Effector memory CD8-positive, alpha-beta T cell (primary cell): ENCODE measurements around the gene ZNHIT1.
"Not testable (repeated sequence)": the region's sequence is repeated elsewhere in the genome, so short reads cannot be mapped to it uniquely, and the experiment has no call there.

Source experiments
- ATAC-seq: fragments of 150-1000 bp; cut with Tn5 transposase; replicated peaks from 2 replicates; pipeline ENCODE4 v1.10.0; 2021; ENCODE audit warnings: mild to moderate bottlenecking, moderate library complexity
- DNase-seq, 3 experiments: peaks; one replicate each; pipeline ENCODE4 v3.0.0; 2021
- H3K27ac Mint-ChIP-seq, 2 donors: one replicate each; pipeline ENCODE4 v1.8.0; 2022; ENCODE audit warnings: mild to moderate bottlenecking in 2 of 2, mixed read lengths in 2 of 2, moderate library complexity in 2 of 2
- H3K27me3 Mint-ChIP-seq, 2 donors: one replicate each; pipeline ENCODE4 v1.8.0; 2022; ENCODE audit warnings: mixed read lengths in 2 of 2
- H3K36me3 Mint-ChIP-seq: one replicate; pipeline ENCODE4 v1.8.0; 2022; ENCODE audit warnings: mild to moderate bottlenecking, moderate library complexity, mixed read lengths; ENCODE audit not compliant: insufficient read depth
- H3K4me1 Mint-ChIP-seq, 2 donors: one replicate each; pipeline ENCODE4 v1.8.0; 2022; ENCODE audit warnings: low read depth in 2 of 2, mixed read lengths in 2 of 2
- H3K4me3 Mint-ChIP-seq, 2 donors: one replicate each; pipeline ENCODE4 v1.8.0; 2022; ENCODE audit warnings: mild to moderate bottlenecking in 2 of 2, mixed read lengths in 2 of 2, moderate library complexity in 2 of 2
- H3K9me3 Mint-ChIP-seq, 2 donors: one replicate each; pipeline ENCODE4 v1.8.0; 2022; ENCODE audit warnings: mixed read lengths in 2 of 2

Gene ZNHIT1

DNA sequence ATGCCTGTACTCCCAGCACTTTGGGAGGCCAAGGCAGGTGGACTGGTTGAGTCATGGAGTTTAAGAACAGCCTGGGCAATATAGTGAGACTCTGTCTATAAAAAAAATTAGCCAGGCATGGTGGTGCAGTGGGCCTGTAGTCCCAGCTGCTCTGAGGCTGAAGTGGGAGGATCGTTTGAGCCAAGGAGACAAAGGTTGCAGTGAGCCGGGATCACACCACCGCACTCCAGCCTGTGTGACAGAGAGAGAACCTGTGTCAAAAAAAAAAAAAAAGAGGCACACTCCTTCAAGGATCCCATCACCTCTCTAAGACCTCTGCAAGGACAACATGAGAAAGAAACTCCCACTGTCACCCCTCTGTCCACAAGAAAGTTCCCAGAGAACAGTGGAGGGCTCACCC is 42.3 kb upstream of the ZNHIT1 start:
- Mint-ChIP-seq H3K27me3 (peaks cover 84 to 100% of the 10 kb centered on the region in 2 donors), H3K27ac (no peak overlapping the region), H3K4me1 (peaks cover 29 to 32% of the 10 kb centered on the region in 2 donors), H3K9me3 (no peaks in the 10 kb centered on the region), H3K4me3 (no peak overlapping the region), H3K36me3 (peaks cover 14% of the 10 kb centered on the region)
- ATAC-seq (no peak), DNase-seq (no peak)

DNA sequence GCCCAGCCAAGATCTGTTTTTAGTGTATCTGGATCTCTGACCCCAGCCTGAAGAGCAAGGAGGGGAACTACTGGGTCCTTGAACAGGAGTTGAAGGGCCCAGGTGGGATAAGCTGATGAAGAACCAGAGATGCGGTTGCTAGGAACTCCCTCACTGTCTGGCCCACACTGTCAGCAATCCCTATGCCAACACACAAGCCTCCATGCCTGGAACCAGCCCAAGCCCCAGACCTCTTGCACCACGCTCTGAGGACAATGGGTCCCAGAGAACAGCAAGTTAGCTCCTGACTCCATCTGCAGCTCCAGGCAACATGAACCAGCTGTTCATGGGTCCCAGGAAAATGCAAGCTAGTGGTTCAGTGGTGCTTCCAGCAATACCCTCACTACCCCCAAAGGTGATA is 40.3 kb upstream of the ZNHIT1 start:
- ATAC-seq = no peak
- DNase-seq = no peak
- H3K4me1 Mint-ChIP-seq = peaks cover 16 to 19% of the 10 kb centered on the region in 2 donors
- H3K4me3 Mint-ChIP-seq = no peak overlapping the region
- no peak overlapping the region for H3K27ac Mint-ChIP-seq
- H3K36me3 Mint-ChIP-seq = peaks cover 8% of the 10 kb centered on the region
- H3K27me3 Mint-ChIP-seq = peaks cover 82 to 97% of the 10 kb centered on the region in 2 donors
- H3K9me3 Mint-ChIP-seq = no peaks in the 10 kb centered on the region

DNA sequence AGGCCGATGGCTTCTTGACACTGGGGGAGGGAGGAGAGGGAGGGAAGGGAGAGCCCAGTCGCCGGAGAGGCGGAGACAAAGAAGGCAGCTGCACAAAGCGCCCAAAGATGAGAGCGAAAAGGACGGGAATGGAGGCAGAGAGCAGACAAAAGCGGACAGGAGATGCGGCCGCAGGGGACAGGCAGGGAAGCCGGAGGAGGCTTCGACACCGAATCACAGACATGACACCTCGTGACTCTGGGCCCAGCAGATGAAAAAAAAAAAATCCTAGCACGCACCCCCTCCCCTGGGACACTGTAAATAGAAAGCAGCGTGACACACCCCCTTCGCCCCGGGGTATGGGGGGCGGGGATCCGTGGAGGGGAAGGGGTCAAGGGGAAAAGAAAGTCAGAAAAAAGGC is 38.8 kb upstream of the ZNHIT1 start:
- DNase-seq (no peak), ATAC-seq (no peak)
- H3K4me1 Mint-ChIP-seq = peaks cover 9 to 11% of the 10 kb centered on the region in 2 donors
- peaks cover 5% of the 10 kb centered on the region for H3K36me3 Mint-ChIP-seq
- peak overlapping the region; percentile 44 to 53 for H3K4me3 Mint-ChIP-seq
- no peaks in the 10 kb centered on the region for H3K9me3 Mint-ChIP-seq
- peaks cover 74 to 87% of the 10 kb centered on the region in 2 donors for H3K27me3 Mint-ChIP-seq
- no peak overlapping the region for H3K27ac Mint-ChIP-seq

DNA sequence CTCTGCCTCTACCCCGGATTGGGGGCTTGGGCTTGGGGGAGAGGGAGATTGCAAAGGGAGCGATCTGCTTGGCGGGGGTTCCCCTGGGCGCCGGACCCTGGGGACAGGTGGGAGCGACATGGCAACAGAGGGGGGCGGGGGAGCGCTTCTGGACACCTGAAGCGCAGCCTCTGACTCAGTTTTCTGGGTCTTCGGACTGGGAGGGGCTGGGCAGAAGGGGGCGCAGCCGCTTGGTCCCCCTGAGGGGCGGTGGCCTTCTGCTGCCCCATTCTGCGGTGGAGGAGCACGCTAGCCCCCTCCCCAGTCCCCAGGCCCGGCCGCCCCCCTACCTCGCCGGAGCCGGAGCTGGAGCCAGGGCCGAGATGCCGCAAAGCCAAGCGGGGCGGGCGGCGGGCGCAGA is 38.3 kb upstream of the ZNHIT1 start:
- peaks cover 3% of the 10 kb centered on the region for H3K36me3 Mint-ChIP-seq
- DNase-seq (no peak), ATAC-seq (no peak)
- peaks cover 5 to 8% of the 10 kb centered on the region in 2 donors for H3K4me1 Mint-ChIP-seq
- H3K4me3 Mint-ChIP-seq = peak overlapping the region in 1 of 2 donors; percentile 53
- no peaks in the 10 kb centered on the region for H3K9me3 Mint-ChIP-seq
- peaks cover 72 to 86% of the 10 kb centered on the region in 2 donors for H3K27me3 Mint-ChIP-seq
- H3K27ac Mint-ChIP-seq = no peak overlapping the region

DNA sequence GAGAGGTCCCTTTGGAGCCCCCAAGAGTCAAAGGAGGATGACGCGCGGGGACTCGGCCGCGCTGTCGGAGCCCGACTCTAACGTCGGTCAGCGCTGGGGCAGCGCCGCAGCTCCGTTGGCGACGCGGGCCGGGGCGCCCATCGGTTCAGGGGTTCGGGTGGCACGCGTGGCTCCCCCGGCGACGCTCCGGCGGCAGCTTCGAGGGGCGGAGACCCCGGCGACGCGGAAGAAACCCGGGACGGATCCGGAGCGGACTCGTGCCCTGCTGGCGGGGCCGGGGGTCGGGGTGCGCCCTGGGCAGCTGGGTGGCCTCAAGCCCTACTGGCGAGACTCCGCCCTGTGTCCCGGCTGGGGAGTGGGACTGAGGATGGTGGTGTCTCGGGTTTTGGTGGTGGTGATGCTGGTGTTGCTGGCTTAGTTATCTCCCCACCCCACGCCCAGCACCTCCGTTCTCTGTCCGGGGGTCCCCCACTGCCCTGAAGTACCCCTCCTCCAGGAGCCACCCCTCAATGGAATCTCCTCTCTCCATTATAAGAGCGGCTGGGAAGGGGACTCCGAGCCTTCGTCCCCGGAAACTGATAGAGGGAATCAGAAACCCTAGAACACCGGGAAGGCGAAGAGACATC is 37.7 kb upstream of the ZNHIT1 start, which contains the start of gene NAT16:
NAT16 (minus strand) TSS at position 164 of the 626 bp plus-strand sequence. CDS start 5,486 bp downstream, outside the sequence.
- H3K9me3 Mint-ChIP-seq = no peaks in the 10 kb centered on the region
- H3K36me3 Mint-ChIP-seq = peaks cover 3% of the 10 kb centered on the region
- H3K4me3 Mint-ChIP-seq = peak within 1 kb of the TSS; percentile 44 to 53
- no peak within 1 kb of the TSS for H3K27ac Mint-ChIP-seq
- no peak for DNase-seq
- no peak for ATAC-seq
- H3K27me3 Mint-ChIP-seq = peaks cover 69 to 86% of the 10 kb centered on the region in 2 donors
- H3K4me1 Mint-ChIP-seq = peaks cover 5 to 8% of the 10 kb centered on the region in 2 donors

DNA sequence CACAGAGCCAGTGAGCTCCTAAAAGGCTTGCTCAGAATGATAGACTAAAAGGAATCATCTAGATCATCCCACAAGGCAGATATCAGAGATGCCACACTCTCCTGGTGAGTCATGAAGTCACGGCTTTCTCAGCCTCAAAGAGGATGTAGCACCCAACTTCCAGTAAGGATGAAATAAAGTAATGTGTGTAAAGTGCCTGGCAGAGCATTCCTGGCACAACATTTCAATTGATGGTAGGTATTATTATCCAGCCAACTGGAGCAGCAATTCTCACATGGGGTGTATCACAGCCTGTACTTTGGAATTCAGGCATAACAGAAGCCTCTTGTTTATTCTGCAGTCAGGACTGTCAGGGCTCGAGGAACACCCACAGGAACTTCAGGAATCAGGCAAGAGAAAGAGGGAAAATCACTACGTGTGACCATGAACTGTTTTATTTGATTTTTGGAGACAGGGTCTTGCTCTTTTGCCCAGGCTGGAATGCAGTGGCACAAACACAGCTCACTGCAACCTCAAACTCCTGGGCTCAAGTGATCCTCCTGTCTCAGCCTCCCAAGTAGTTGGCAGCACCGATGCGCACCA is 32.6 kb upstream of the ZNHIT1 start:
- ATAC-seq (no peak), DNase-seq (no peak)
- H3K9me3 Mint-ChIP-seq = no peaks in the 10 kb centered on the region
- H3K36me3 Mint-ChIP-seq = peaks cover 3% of the 10 kb centered on the region
- H3K4me3 Mint-ChIP-seq = no peak overlapping the region
- no peak overlapping the region for H3K27ac Mint-ChIP-seq
- peaks cover 0 to 6% of the 10 kb centered on the region in 2 donors for H3K4me1 Mint-ChIP-seq
- H3K27me3 Mint-ChIP-seq = peaks cover 31 to 55% of the 10 kb centered on the region in 2 donors

DNA sequence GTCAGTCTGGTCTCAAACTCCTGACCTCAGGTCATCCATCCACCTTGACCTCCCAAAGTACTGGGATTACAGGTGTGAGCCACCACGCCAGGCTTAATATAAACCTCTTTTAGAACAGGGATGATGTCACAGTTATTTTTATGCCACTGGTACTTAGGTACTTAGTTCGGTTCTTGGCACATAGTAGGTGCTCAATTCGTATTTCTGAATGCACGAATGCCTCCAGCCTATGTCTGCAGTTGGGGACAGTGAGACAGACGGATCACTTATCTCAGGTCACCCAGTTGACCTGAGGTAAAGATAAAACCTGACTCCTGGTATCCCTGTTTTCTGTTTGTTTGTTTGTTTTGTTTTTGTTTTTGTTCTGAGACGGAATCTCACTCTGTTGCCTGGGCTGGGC is 31.8 kb upstream of the ZNHIT1 start:
- DNase-seq (no peak), ATAC-seq (no peak)
- no peak overlapping the region for H3K27ac Mint-ChIP-seq
- no peak overlapping the region for H3K4me3 Mint-ChIP-seq
- H3K4me1 Mint-ChIP-seq = peaks cover 0 to 2% of the 10 kb centered on the region in 2 donors
- H3K36me3 Mint-ChIP-seq = peaks cover 3% of the 10 kb centered on the region
- H3K9me3 Mint-ChIP-seq = no peaks in the 10 kb centered on the region
- peaks cover 25 to 46% of the 10 kb centered on the region in 2 donors for H3K27me3 Mint-ChIP-seq

DNA sequence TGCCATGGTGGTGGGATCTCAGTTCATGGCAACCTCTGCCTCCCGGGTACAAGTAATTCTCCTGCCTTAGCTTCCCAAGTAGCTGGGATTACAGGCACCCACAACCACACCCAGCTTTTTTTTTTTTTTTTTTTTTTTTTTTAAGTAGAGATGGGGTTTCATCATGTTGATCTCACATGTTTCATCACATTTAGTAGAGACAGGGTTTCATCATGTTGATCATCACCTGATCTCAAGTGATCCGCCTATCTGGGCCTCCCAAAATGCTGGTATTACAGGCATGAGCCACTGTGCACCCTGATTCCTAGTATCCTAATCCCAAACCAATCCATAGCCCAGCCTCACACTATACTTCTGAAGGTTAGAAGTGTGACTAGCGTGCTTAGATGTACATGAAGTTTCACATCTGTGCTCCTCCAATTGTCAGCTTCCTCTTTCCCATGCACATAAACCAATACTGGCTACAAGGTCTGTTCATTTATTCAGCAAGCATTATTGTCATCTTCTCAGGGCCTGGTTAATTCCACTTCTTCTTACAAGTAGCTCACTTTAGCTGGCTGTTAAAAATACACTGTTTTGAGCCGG is 31.0 kb upstream of the ZNHIT1 start:
- Mint-ChIP-seq H3K36me3 (peaks cover 3% of the 10 kb centered on the region), H3K27ac (no peak overlapping the region), H3K4me3 (no peak overlapping the region), H3K4me1 (peaks cover 0 to 2% of the 10 kb centered on the region in 2 donors), H3K27me3 (peaks cover 22 to 42% of the 10 kb centered on the region in 2 donors), H3K9me3 (no peaks in the 10 kb centered on the region)
- no peak for ATAC-seq
- DNase-seq = no peak

DNA sequence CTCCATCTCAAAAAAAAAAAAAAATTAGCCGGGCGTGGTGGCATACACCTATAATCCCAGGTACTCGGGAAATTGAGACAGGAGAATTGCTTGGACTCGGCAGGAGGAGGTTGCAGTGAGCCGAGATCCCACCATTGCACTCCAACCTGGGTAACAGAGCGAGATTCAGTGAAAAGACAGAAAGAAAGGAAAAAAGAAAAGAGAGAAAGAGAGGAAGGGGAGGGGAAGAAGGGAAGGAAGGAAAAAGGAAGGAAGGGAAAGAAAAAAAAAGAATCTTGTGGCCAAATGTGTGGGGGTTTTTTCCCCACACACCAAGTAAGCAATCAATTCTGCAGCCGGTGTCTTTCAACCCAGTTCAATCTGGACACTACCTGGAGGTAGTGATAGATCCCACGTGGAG is 28.9 kb upstream of the ZNHIT1 start:
- ATAC-seq = no peak
- Mint-ChIP-seq H3K9me3 (no peaks in the 10 kb centered on the region), H3K4me3 (no peak overlapping the region), H3K36me3 (no peaks in the 10 kb centered on the region), H3K27ac (no peak overlapping the region), H3K4me1 (peaks cover 4 to 5% of the 10 kb centered on the region in 2 donors), H3K27me3 (peaks cover 12 to 30% of the 10 kb centered on the region in 2 donors)
- no peak for DNase-seq

DNA sequence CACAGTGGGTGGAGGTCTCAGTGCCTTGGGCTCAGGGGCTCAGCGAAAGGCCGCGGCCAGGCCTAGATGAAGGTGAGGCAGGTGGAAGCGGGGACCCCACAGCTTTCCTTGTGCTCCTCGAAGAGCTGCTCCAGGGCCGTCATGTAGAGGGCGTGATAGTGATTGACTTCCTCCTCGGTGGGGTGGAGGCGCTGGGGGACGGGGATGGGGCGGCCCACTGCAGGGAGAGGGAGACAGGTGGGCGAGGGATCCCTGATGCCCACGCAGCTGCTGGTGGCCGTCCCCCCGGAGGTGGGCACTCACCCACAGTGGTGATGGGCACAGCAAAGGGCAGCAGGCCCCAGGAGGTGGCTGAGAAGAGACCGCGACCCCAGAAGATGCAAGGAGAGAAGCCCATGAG is 22.1 kb upstream of the ZNHIT1 start:
- ATAC-seq = no peak
- no peak overlapping the region for H3K27ac Mint-ChIP-seq

DNA sequence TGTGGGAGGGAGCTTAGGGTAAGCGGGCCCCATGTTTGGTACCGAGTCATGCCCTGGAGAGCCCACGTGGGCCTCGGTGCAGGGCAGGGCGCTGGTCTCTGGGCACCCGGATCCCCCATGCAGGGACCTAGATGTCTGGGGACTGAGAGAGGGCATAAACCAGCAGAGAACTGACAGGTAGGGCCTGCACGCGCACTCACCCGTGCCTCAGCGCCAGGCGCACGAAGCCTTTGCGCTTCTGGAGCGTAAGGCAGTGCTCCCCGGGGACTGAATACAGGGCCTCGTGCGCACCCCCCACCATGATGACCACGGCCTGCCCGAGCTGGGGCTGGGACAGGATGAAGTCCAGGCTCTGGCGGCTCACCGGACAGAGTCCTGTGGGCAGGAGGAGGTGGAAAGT is 20.0 kb upstream of the ZNHIT1 start:
- Mint-ChIP-seq H3K4me1 (peaks cover 0 to 4% of the 10 kb centered on the region in 2 donors), H3K9me3 (no peaks in the 10 kb centered on the region), H3K27me3 (peaks cover 35 to 47% of the 10 kb centered on the region in 2 donors), H3K27ac (no peak overlapping the region), H3K4me3 (no peak overlapping the region), H3K36me3 (no peaks in the 10 kb centered on the region)
- no peak for ATAC-seq
- no peak for DNase-seq

More for the DNA sequence above, 22.1 kb upstream of the ZNHIT1 start:
- DNase-seq = no peak
- H3K9me3 Mint-ChIP-seq = no peaks in the 10 kb centered on the region
- no peaks in the 10 kb centered on the region for H3K36me3 Mint-ChIP-seq
- H3K4me3 Mint-ChIP-seq = no peak overlapping the region
- peaks cover 5 to 7% of the 10 kb centered on the region in 2 donors for H3K4me1 Mint-ChIP-seq
- H3K27me3 Mint-ChIP-seq = peaks cover 18 to 26% of the 10 kb centered on the region in 2 donors

DNA sequence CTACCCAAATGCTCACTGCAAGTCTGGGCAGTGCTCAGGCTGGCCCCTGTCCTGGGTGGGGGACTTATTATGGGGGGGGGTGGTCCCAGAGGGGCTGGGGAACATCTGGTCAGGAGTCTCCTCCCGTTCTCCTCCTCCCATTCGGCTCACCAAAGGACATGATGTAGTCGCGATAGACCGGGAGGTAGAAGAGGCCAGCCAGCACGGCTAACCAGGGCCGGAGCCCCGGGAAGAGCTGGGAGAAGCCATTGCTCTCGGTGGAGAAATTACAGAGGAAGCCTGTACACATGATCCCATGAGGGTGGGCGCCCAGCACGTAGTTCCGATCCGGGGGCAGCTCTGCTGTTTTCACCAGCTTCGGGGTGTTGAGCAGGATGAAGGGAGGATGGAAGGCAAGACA is 19.5 kb upstream of the ZNHIT1 start:
- H3K27me3 Mint-ChIP-seq = peaks cover 37 to 51% of the 10 kb centered on the region in 2 donors
- peaks cover 0 to 4% of the 10 kb centered on the region in 2 donors for H3K4me1 Mint-ChIP-seq
- no peak overlapping the region for H3K4me3 Mint-ChIP-seq
- no peak for DNase-seq
- H3K36me3 Mint-ChIP-seq = no peaks in the 10 kb centered on the region
- no peaks in the 10 kb centered on the region for H3K9me3 Mint-ChIP-seq
- no peak overlapping the region for H3K27ac Mint-ChIP-seq
- no peak for ATAC-seq

DNA sequence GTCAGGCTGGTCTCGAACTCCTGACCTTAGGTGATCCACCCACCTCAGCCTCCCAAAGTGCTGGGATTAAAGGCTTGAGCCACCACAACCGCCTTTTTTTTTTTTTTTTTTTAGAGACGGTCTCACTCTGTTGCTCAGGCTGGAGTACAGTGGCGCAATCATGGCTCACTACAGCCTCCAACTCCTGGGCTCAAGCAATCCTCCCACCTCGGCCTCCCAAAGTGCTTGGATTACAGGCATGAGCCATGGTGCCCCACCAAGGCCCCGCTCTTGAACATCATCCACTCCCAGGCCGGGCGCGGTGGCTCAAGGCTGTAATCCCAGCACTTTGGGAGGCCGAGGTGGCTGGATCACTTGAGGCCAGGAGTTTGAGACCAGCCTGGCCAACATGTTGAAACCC is 18.4 kb upstream of the ZNHIT1 start:
- H3K9me3 Mint-ChIP-seq, H3K36me3 Mint-ChIP-seq, DNase-seq, H3K27ac Mint-ChIP-seq, H3K4me3 Mint-ChIP-seq, H3K4me1 Mint-ChIP-seq, ATAC-seq: not testable (repeated sequence)
- peaks cover 37 to 51% of the 10 kb centered on the region in 2 donors for H3K27me3 Mint-ChIP-seq

DNA sequence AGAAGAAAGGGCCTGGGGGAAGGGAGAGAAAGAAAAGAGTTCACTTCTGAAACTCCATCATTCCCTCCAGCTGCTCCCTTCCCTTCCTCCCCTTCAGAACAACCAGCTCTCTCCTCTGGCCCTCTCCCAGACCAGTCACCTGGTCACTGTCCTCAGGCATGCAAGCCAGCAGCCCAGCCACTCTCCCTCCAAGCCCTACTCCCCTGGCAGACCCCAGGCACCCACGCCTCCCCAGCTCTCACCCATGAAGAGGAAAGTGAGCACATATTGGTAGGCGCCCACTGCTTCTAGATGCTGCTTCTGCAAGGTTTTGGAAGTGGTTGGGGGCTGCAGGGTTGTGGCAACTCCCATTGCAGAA is 17.5 kb upstream of the ZNHIT1 start:
- H3K27ac Mint-ChIP-seq = no peak overlapping the region
- H3K36me3 Mint-ChIP-seq = no peaks in the 10 kb centered on the region
- H3K4me1 Mint-ChIP-seq = peaks cover 0 to 7% of the 10 kb centered on the region in 2 donors
- no peaks in the 10 kb centered on the region for H3K9me3 Mint-ChIP-seq
- no peak for ATAC-seq
- peak overlapping the region in 1 of 2 donors; percentile 56 for H3K4me3 Mint-ChIP-seq
- H3K27me3 Mint-ChIP-seq = peaks cover 37 to 51% of the 10 kb centered on the region in 2 donors
- no peak for DNase-seq
